IPS-20b (cell line): ENCODE measurements around the gene TEX9.
A peak's percentile ranks its signal among the peaks of the same experiment; 100 is the strongest.

Experiments used
- H3K27ac ChIP-seq: one replicate; pipeline ENCODE4 v1.5.1; 2013; ENCODE audit warnings: low read length
- H3K27me3 ChIP-seq: 2 replicates; pipeline ENCODE4 v1.6.1; 2013; ENCODE audit warnings: mild to moderate bottlenecking, low read length, inconsistent platforms; ENCODE audit not compliant: insufficient read depth
- H3K36me3 ChIP-seq: 2 replicates; pipeline ENCODE4 v1.6.1; 2013; ENCODE audit warnings: low read depth, mild to moderate bottlenecking, inconsistent platforms, low read length, moderate library complexity; ENCODE audit not compliant: insufficient read depth
- H3K4me1 ChIP-seq: 2 replicates; pipeline ENCODE4 v1.6.1; 2013; ENCODE audit warnings: mild to moderate bottlenecking, control low read depth, inconsistent platforms, low read length, moderate library complexity; ENCODE audit not compliant: insufficient read depth
- H3K4me3 ChIP-seq: 2 replicates; pipeline ENCODE4 v1.5.1; 2013; ENCODE audit warnings: mild to moderate bottlenecking, low read length, inconsistent platforms
- H3K9ac ChIP-seq: 2 replicates; pipeline ENCODE4 v1.6.1; 2013; ENCODE audit warnings: low read depth, mild to moderate bottlenecking, inconsistent platforms, low read length, moderate library complexity
- H3K9me3 ChIP-seq: 2 replicates; pipeline ENCODE4 v1.6.1; 2013; ENCODE audit warnings: mild to moderate bottlenecking, low read depth, low read length, inconsistent platforms; ENCODE audit not compliant: insufficient read depth

TEX9 gene

GRCh38 chr15:56343879-56344278 lies 21.3 kb upstream of the TEX9 start:
- Histone ChIP-seq H3K27ac (no peak overlapping the region), H3K4me3 (no peak overlapping the region), H3K4me1 (no peaks in the 10 kb centered on the region), H3K9ac (no peak overlapping the region), H3K9me3 (no peaks in the 10 kb centered on the region), H3K27me3 (no peaks in the 10 kb centered on the region), H3K36me3 (no peaks in the 10 kb centered on the region)

- H3K27me3 ChIP-seq, result no peaks in the 10 kb centered on the region
- no peaks in the 10 kb centered on the region for H3K4me1 ChIP-seq
- H3K27ac ChIP-seq, result no peak overlapping the region
- H3K9me3 ChIP-seq, result no peaks in the 10 kb centered on the region
- H3K4me3 ChIP-seq, result no peak overlapping the region
- no peaks in the 10 kb centered on the region for H3K36me3 ChIP-seq
- no peak overlapping the region for H3K9ac ChIP-seq
Observed at GRCh38 chr15:56344336-56344735, 20.9 kb upstream of the TEX9 start.

- H3K27me3 ChIP-seq, result no peaks in the 10 kb centered on the region
- H3K9ac ChIP-seq, result no peak overlapping the region
- no peaks in the 10 kb centered on the region for H3K36me3 ChIP-seq
- H3K9me3 ChIP-seq, result no peaks in the 10 kb centered on the region
- H3K27ac ChIP-seq, result no peak overlapping the region
- peaks cover 8% of the 10 kb centered on the region; the same call in 1 of the 2 replicates for H3K4me1 ChIP-seq
- H3K4me3 ChIP-seq, result no peak overlapping the region
Observed at GRCh38 chr15:56346414-56346813, 18.8 kb upstream of the TEX9 start.

GRCh38 chr15:56349554-56349953 lies 15.7 kb upstream of the TEX9 start:
- peaks cover 15% of the 10 kb centered on the region for H3K4me1 ChIP-seq
- no peaks in the 10 kb centered on the region for H3K9me3 ChIP-seq
- H3K27ac ChIP-seq, result no peak overlapping the region
- H3K9ac ChIP-seq, result no peak overlapping the region
- H3K4me3 ChIP-seq, result no peak overlapping the region
- H3K27me3 ChIP-seq, result no peaks in the 10 kb centered on the region
- H3K36me3 ChIP-seq, result no peaks in the 10 kb centered on the region

- peak overlapping the region; percentile 28 for H3K27ac ChIP-seq
- H3K9ac ChIP-seq, result no peak overlapping the region
- H3K36me3 ChIP-seq, result no peaks in the 10 kb centered on the region
- H3K4me3 ChIP-seq, result peak overlapping the region; percentile 25; the same call in 1 of the 2 replicates
- H3K27me3 ChIP-seq, result no peaks in the 10 kb centered on the region
- peaks cover 15% of the 10 kb centered on the region for H3K4me1 ChIP-seq
- H3K9me3 ChIP-seq, result no peaks in the 10 kb centered on the region
Observed at GRCh38 chr15:56351353-56351752, 13.9 kb upstream of the TEX9 start.

- no peaks in the 10 kb centered on the region for H3K36me3 ChIP-seq
- no peaks in the 10 kb centered on the region for H3K27me3 ChIP-seq
- no peak overlapping the region for H3K9ac ChIP-seq
- no peaks in the 10 kb centered on the region for H3K9me3 ChIP-seq
- H3K27ac ChIP-seq, result no peak overlapping the region
- H3K4me1 ChIP-seq, result peaks cover 15% of the 10 kb centered on the region
- no peak overlapping the region for H3K4me3 ChIP-seq
Observed at GRCh38 chr15:56351957-56352506, 13.2 kb upstream of the TEX9 start.

GRCh38 chr15:56353119-56353518 lies 12.1 kb upstream of the TEX9 start:
- H3K9ac ChIP-seq, result no peak overlapping the region

GRCh38 chr15:56353740-56354139 lies 11.5 kb upstream of the TEX9 start:
- H3K9ac ChIP-seq, result no peak overlapping the region
- H3K9me3 ChIP-seq, result no peaks in the 10 kb centered on the region
- H3K36me3 ChIP-seq, result no peaks in the 10 kb centered on the region
- H3K4me1 ChIP-seq, result peaks cover 15% of the 10 kb centered on the region
- no peaks in the 10 kb centered on the region for H3K27me3 ChIP-seq
- no peak overlapping the region for H3K4me3 ChIP-seq
- no peak overlapping the region for H3K27ac ChIP-seq

More at GRCh38 chr15:56353119-56353518, 12.1 kb upstream of the TEX9 start:
- no peaks in the 10 kb centered on the region for H3K9me3 ChIP-seq
- H3K27me3 ChIP-seq, result no peaks in the 10 kb centered on the region
- no peaks in the 10 kb centered on the region for H3K36me3 ChIP-seq
- H3K27ac ChIP-seq, result no peak overlapping the region
- H3K4me3 ChIP-seq, result no peak overlapping the region
- H3K4me1 ChIP-seq, result peaks cover 15% of the 10 kb centered on the region

GRCh38 chr15:56356616-56357015 lies 8.6 kb upstream of the TEX9 start:
- Histone ChIP-seq H3K4me3 (no peak overlapping the region), H3K9me3 (no peaks in the 10 kb centered on the region), H3K4me1 (peaks cover 5% of the 10 kb centered on the region), H3K27me3 (no peaks in the 10 kb centered on the region), H3K9ac (no peak overlapping the region), H3K36me3 (no peaks in the 10 kb centered on the region), H3K27ac (no peak overlapping the region)

GRCh38 chr15:56358604-56359003 lies 6.6 kb upstream of the TEX9 start:
- no peaks in the 10 kb centered on the region for H3K27me3 ChIP-seq
- H3K27ac ChIP-seq, result no peak overlapping the region
- H3K4me1 ChIP-seq, result no peaks in the 10 kb centered on the region
- H3K9ac ChIP-seq, result no peak overlapping the region
- H3K4me3 ChIP-seq, result no peak overlapping the region
- H3K9me3 ChIP-seq, result no peaks in the 10 kb centered on the region
- no peaks in the 10 kb centered on the region for H3K36me3 ChIP-seq

- no peak overlapping the region for H3K27ac ChIP-seq
- H3K4me1 ChIP-seq, result no peaks in the 10 kb centered on the region
- no peak overlapping the region for H3K4me3 ChIP-seq
- H3K36me3 ChIP-seq, result no peaks in the 10 kb centered on the region
- no peak overlapping the region for H3K9ac ChIP-seq
- H3K27me3 ChIP-seq, result no peaks in the 10 kb centered on the region
- no peaks in the 10 kb centered on the region for H3K9me3 ChIP-seq
Observed at GRCh38 chr15:56361987-56362386, 3.2 kb upstream of the TEX9 start.

- Histone ChIP-seq H3K27ac (no peak overlapping the region), H3K9me3 (no peaks in the 10 kb centered on the region), H3K36me3 (no peaks in the 10 kb centered on the region), H3K27me3 (no peaks in the 10 kb centered on the region), H3K9ac (peak overlapping the region; percentile 80; the same call in 1 of the 2 replicates), H3K4me3 (peak overlapping the region; percentile 83), H3K4me1 (no peaks in the 10 kb centered on the region)
Observed at GRCh38 chr15:56366211-56366610, 985 bp downstream of the TEX9 start.
